Retina (tissue), 1 donor: ENCODE data around the gene GALNT2.

ENCODE experiments used
- DNase-seq: peaks from one replicate; pipeline ENCODE4 v3.0.0-alpha.2; 2016

Gene GALNT2

GRCh38 chr1:230149751-230150584 is 82.9 kb downstream of the GALNT2 start:
- peak; percentile 75 for DNase-seq

DNA sequence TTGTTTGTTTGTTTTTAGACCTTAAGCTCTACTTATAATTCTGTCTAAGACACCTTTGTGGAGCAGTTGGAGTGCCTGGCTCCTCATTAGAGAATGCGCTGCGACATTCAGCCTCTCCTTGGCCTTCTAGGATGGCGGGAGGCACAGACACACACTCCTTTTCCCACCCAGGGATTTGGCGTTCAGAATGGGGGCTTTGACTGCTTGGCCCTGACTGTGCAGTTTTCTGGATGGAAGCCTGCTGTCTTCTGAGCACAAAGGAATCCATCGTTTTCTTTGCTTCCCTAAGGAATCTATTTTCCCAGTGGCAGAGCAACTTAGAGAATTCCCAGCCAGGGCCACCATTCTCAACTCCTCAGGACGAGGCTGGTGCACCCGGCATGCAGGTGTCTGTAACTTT is 83.6 kb downstream of the GALNT2 start:
- DNase-seq, result no peak

- no peak for DNase-seq
Observed at GRCh38 chr1:230151924-230152468, 85.0 kb downstream of the GALNT2 start.

DNA sequence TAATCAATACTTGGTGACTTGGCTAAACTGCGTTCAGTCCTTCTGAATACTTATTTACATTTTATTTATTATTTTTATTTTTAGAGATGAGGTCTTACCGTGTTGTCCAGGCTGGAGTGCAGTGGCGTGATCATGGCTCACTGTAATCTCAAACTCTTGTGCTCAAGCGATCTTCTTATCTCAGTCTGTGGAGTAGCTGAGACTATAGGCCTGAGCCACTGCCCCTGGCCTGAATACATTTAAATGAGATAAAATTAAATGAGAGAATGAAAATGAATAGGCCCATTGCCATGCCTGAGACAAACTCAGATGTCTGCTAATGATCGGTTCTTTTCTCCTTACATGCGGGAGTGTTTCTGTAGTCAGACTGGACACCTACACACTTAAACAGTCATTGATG is 86.0 kb downstream of the GALNT2 start:
- no peak for DNase-seq

DNA sequence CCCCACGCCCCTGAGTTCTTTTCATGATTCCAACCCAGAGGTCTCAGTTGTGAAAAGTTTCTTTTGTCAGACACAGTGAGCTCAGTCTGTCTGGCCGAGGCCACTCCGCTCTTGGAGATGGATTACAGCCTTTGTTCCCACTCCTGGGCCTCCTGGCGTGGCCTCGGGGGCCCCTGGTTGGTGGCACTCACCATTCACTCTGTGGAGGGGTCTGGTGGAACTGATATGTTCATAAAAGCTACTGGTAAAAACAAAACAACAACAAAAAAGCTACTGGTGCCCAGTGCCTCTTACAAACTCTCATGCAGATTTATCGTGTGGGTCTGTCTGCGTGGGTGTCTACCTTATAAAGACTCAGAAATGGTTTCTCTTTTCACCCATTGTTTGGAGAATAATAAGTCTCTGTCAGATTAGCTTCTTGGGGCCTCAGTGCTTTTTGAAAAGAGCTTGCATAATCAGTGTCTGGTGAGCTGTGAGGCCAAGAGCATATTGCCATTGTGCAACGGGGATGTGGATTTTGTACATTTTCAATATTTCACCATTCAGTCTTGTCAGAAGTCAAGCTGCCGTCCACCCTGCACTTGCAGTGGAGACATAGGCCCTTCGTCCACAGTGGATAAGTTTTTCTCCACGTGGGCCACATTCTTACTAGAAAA is 86.7 kb downstream of the GALNT2 start:
- peak; percentile 73 for DNase-seq

GRCh38 chr1:230155021-230155420 is 88.0 kb downstream of the GALNT2 start:
- peak; percentile 41 for DNase-seq

DNA sequence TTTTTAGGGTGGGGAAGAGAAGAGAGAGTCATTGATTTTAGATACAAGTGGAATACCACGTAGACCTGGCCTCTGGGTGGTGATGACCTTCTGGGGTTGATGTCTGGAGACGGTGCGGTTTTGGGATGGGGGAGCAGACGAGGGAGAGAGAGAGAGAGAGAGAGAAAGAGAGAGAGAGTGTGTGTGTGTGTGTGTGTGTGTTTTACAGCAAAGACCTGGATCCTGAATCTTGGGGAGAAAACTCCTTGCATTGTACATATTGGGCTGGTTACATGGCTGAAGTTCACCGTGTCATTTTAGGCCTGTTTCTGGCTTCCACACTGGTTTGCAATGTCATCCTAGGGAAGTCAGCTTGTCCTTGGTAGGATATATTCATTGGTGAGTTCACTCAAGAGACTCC is 89.0 kb downstream of the GALNT2 start:
- DNase-seq, result no peak

DNA sequence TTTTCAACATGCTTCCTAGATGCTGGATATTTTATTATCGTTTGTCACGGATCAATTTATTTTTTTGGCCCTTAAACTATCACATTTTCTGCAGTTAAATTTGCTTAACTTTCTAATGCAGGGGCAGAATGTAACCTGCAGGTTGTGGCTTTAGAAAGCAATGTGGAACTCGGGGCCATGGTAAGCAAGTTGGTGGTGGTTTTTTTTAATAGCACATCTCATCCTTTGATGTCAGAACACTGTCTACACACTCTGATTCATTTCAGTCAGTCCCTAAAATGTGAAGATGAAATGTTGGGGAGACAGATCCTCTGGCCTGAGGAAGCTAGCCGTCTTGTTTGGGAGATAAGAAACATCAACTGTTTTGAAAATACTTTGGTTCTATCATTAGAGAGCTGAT is 89.5 kb downstream of the GALNT2 start:
- no peak for DNase-seq

- no peak for DNase-seq
Observed at GRCh38 chr1:230157420-230158390, 90.7 kb downstream of the GALNT2 start.

- DNase-seq, result peak; percentile 61
Observed at GRCh38 chr1:230158415-230159291, 91.6 kb downstream of the GALNT2 start.

DNA sequence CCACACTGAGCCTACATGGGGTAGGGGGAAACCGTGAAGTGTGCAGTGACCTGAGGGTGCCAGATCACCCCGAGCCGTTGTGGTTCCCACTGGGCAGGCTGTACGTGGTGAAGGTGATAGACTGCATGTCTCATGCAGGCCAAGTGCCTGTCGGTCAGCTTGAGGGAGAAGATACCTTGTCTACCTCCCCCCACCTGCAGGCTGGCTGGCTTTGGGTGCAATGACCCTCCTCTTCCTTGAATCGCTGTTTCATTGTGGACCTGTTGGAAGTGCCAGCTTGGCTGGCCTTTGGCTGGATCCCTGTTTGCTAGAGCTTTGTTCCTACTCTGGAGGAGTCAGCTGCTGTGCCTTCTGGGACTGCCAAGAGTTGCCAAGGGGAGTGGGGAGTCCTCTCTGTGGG is 92.5 kb downstream of the GALNT2 start:
- DNase-seq, result no peak

GRCh38 chr1:230160957-230161771 is 94.1 kb downstream of the GALNT2 start:
- DNase-seq, result no peak

GRCh38 chr1:230163205-230163604 is 96.2 kb downstream of the GALNT2 start:
- no peak for DNase-seq

DNA sequence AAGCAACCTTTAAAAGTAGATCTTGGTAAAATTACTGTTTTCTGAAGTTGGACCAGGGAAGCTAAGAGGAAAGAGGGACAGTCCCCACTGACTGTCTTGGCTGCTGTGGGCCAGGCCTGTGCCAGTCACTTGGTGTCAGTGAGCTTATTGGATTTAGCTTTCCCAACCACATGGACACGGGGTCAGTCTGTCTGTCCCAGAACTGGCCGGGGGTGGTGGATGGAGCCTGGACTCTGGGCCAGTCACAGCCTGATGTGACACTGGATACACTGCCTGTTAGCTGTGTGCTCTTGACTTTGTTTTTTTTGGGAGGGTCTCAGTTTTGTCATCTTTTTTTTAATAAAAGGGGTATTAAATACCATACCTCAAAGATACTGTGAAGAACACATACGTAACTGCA is 96.7 kb downstream of the GALNT2 start:
- no peak for DNase-seq

DNA sequence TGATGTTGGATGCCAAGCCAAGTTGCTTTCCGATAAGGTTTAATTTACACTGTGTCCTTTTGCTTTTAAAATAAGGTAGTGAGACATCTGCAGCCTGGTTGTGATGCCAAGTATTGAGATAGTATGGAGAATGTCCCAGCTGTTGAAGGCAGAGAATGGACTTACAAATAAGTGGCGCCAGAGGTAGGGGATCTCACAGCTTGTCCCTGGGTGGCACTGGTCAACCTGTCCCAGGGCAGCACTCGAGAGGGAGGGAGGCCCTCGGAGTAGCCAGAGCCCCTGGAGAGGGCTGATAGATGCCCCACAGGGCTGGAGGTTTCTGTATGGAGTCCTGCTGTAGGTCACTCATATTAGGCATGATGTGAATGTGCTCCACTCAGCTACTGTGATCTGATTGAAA is 98.5 kb downstream of the GALNT2 start:
- DNase-seq, result no peak

GRCh38 chr1:230166366-230167132 is 99.5 kb downstream of the GALNT2 start:
- no peak for DNase-seq

DNA sequence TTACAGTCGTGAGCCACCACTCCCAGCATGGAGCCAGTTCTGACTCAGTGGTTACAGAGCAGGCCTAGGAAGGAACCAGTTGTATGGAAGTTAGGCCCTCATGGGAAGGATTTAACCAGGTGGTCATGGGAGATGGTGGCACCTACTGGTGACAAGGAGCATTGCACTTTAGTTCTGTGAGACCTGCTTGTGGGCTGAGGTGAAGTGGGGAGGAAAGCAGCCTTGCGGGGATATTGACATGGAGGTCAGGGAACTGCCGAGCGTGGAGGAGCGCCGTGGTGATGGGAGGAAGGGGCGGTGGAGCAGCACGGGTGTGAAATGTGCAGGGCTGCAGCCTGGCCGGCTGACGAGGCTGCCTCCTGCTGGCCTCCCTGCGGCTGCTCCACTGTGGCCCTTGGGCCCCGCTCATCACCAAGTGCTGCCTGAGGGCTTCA is 100.4 kb downstream of the GALNT2 start:
- peak; percentile 36 for DNase-seq

DNA sequence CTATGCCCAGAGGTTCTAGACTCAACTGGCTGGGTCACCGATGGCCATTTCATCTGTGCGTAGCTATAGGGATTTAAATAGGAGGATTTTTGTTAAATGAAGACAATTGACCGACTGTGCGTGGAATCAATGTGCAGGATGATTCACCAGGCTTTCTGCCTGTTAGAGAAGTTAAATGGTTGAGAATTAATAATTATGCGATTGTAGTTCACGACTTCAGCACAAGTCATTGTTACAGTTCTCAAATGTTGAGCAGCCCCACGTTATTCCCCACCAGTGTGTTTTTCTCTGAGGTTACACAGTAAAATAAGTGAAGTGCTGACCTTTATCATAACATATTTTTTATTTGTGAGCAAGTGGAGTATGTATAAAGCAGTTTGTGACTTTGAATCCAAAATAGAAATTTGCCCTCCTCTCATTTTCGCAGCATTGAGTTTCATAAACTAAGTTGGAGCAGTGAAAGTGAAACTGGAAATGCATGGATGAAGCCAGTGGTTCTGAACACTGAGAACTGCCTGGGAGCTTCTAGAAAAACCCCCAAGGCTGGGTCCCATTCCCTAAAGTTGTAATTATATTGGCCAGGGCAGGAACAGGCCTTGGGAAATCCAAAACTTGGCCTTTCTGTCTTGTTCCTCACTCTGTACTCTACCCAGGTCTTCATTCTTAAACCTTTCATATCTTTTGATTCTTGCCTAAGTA is 102.6 kb downstream of the GALNT2 start:
- no peak for DNase-seq

GRCh38 chr1:230170153-230170547 is 103.1 kb downstream of the GALNT2 start:
- no peak for DNase-seq

DNA sequence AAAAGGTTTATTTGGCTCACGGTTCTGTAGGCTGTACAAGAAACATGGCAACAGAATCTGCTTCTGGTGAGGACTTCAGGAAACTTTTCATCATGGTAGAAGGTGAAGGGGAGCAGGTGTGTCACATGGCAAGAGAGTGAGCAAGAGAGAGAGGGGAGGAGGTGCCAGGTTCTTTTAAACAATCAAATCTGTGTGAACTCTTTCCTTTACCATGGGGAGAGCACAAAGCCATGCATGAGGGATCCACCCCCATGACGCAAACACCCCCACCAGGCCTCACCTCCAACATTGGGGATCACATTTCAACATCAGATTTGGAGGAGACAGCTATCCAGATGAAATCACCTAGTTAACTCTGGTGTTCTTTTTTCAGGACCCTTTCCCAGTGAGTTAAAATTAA is 103.6 kb downstream of the GALNT2 start:
- DNase-seq, result no peak
